ENCODE results near the gene CTSD. TPM values are rescaled to one million over a fixed set of nuclear protein-coding genes. Genes with fewer than 3 reads are reported as not detected.
A peak's percentile ranks its signal among the peaks of the same experiment; 100 is the strongest.

CTSD gene
- polyA plus RNA-seq, 4 donors, result 537 to 799 (median 556) TPM

DNA sequence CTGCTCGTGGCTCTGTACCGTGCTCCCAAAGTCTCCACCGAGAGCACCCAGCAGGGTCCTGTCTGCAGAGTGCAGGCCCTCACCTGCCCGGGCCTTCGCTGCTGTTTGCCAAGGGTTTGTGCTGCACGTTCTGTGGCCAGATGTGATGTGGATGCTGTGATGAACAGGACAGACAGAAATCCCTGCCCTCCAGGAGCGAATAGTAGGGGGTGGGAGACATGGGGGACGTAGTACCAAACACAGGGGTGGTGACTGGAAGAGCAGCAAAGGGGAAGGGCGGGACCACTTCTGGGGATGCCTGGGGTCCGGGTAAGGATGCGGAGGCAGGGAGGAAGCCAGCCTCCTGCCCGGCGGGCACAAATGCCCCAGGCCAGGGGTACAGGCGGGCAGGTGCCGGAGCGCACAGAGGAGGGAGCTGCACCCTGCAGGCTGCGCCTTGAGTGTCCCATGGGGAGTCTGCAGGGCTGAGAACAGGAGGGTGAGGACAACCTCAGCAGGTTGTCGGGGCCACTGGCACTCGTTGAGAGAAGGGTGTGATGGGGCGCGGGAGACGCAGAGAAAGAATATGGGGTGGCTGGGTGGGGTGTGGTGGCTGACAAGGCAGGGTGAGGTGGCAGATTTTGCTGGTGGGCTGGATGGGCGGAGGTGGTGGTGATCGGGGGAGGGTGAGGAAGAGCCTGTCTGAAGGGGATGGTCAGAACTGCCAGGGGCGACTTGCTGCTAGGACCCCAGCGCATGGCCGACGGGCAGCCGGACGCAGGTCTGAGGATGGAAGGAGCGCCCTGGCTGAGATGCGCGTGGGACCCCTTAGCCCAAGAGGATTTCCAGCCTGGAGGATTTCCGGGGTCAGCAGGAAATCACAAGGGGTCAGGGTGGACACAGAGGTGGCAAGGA lies 16.3 kb upstream of the CTSD start:
- DNase-seq (no peak), FAIRE-seq (no peak)
- Histone ChIP-seq H3K27me3 (ENCODE audit: control insufficient read depth in 3 of 3, insufficient read depth in 3 of 3, low read length in 3 of 3) (peaks cover 0 to 3% (median 0%) of the 10 kb centered on the region in 3 donors), H3K9me3 (ENCODE audit: control insufficient read depth in 2 of 2, insufficient read depth in 1 of 2, low read depth in 1 of 2, low read length in 1 of 2) (peaks cover 0 to 10% of the 10 kb centered on the region in 2 donors), H3K36me3 (ENCODE audit: control insufficient read depth in 3 of 3, insufficient read depth in 2 of 3, low read depth in 1 of 3, low read length in 3 of 3) (no peaks in the 10 kb centered on the region), H3K4me1 (ENCODE audit: control insufficient read depth in 3 of 3, insufficient read depth in 2 of 3, low read depth in 1 of 3, low read length in 2 of 3) (no peaks in the 10 kb centered on the region), H3K4me3 (ENCODE audit: low read depth in 1 of 3, low read length in 3 of 3) (no peak overlapping the region), H3K27ac (ENCODE audit: low read depth in 1 of 3, low read length in 2 of 3) (no peak overlapping the region)
- 84 to 87% (median 86%) methylated on average over 32 to 34 of the region's 34 CpGs for WGBS, 3 donors

GRCh38 chr11:1779034-1779805 lies 15.5 kb upstream of the CTSD start:
- Histone ChIP-seq H3K27ac (ENCODE audit: low read depth in 1 of 3, low read length in 2 of 3) (no peak overlapping the region), H3K4me1 (ENCODE audit: control insufficient read depth in 3 of 3, insufficient read depth in 2 of 3, low read depth in 1 of 3, low read length in 2 of 3) (no peaks in the 10 kb centered on the region), H3K4me3 (ENCODE audit: low read depth in 1 of 3, low read length in 3 of 3) (no peak overlapping the region), H3K36me3 (ENCODE audit: control insufficient read depth in 3 of 3, insufficient read depth in 2 of 3, low read depth in 1 of 3, low read length in 3 of 3) (no peaks in the 10 kb centered on the region), H3K27me3 (ENCODE audit: control insufficient read depth in 3 of 3, insufficient read depth in 3 of 3, low read length in 3 of 3) (peaks cover 0 to 3% (median 0%) of the 10 kb centered on the region in 3 donors), H3K9me3 (ENCODE audit: control insufficient read depth in 2 of 2, insufficient read depth in 1 of 2, low read depth in 1 of 2, low read length in 1 of 2) (peaks cover 0 to 16% of the 10 kb centered on the region in 2 donors)
- WGBS, 3 donors, result 55 to 80% (median 64%) methylated on average over 17 of the region's 17 CpGs
- no peak for DNase-seq
- no peak for FAIRE-seq

GRCh38 chr11:1778141-1778911 lies 14.6 kb upstream of the CTSD start:
- WGBS, 3 donors, result 39 to 68% (median 57%) methylated on average over 12 to 14 of the region's 14 CpGs

GRCh38 chr11:1777737-1778136 lies 14.0 kb upstream of the CTSD start:
- peaks cover 1 to 6% (median 1%) of the 10 kb centered on the region in 3 donors for H3K4me1 ChIP-seq (ENCODE audit: control insufficient read depth in 3 of 3, insufficient read depth in 2 of 3, low read depth in 1 of 3, low read length in 2 of 3)
- H3K27me3 ChIP-seq (ENCODE audit: control insufficient read depth in 3 of 3, insufficient read depth in 3 of 3, low read length in 3 of 3), result no peaks in the 10 kb centered on the region
- WGBS, 3 donors, result 68 to 91% (median 80%) methylated on average over 2 of the region's 2 CpGs
- peaks cover 0 to 16% of the 10 kb centered on the region in 2 donors for H3K9me3 ChIP-seq (ENCODE audit: control insufficient read depth in 2 of 2, insufficient read depth in 1 of 2, low read depth in 1 of 2, low read length in 1 of 2)
- no peak for DNase-seq
- no peak for FAIRE-seq
- H3K27ac ChIP-seq (ENCODE audit: low read depth in 1 of 3, low read length in 2 of 3), result no peak overlapping the region
- H3K36me3 ChIP-seq (ENCODE audit: control insufficient read depth in 3 of 3, insufficient read depth in 2 of 3, low read depth in 1 of 3, low read length in 3 of 3), result no peaks in the 10 kb centered on the region
- no peak overlapping the region for H3K4me3 ChIP-seq (ENCODE audit: low read depth in 1 of 3, low read length in 3 of 3)

More at GRCh38 chr11:1778141-1778911, 14.6 kb upstream of the CTSD start:
- H3K4me3 ChIP-seq (ENCODE audit: low read depth in 1 of 3, low read length in 3 of 3), result no peak overlapping the region
- H3K4me1 ChIP-seq (ENCODE audit: control insufficient read depth in 3 of 3, insufficient read depth in 2 of 3, low read depth in 1 of 3, low read length in 2 of 3), result peaks cover 0 to under 1% (median 0%) of the 10 kb centered on the region in 3 donors
- peaks cover 0 to under 1% (median 0%) of the 10 kb centered on the region in 3 donors for H3K27me3 ChIP-seq (ENCODE audit: control insufficient read depth in 3 of 3, insufficient read depth in 3 of 3, low read length in 3 of 3)
- peak in 1 of 2 donors; percentile 34 for DNase-seq
- peaks cover 0 to 16% of the 10 kb centered on the region in 2 donors for H3K9me3 ChIP-seq (ENCODE audit: control insufficient read depth in 2 of 2, insufficient read depth in 1 of 2, low read depth in 1 of 2, low read length in 1 of 2)
- no peak overlapping the region for H3K27ac ChIP-seq (ENCODE audit: low read depth in 1 of 3, low read length in 2 of 3)
- no peaks in the 10 kb centered on the region for H3K36me3 ChIP-seq (ENCODE audit: control insufficient read depth in 3 of 3, insufficient read depth in 2 of 3, low read depth in 1 of 3, low read length in 3 of 3)
- FAIRE-seq, result no peak

GRCh38 chr11:1776944-1777715 lies 13.4 kb upstream of the CTSD start:
- Histone ChIP-seq H3K36me3 (ENCODE audit: control insufficient read depth in 3 of 3, insufficient read depth in 2 of 3, low read depth in 1 of 3, low read length in 3 of 3) (no peaks in the 10 kb centered on the region), H3K4me3 (ENCODE audit: low read depth in 1 of 3, low read length in 3 of 3) (no peak overlapping the region), H3K27me3 (ENCODE audit: control insufficient read depth in 3 of 3, insufficient read depth in 3 of 3, low read length in 3 of 3) (peaks cover 0 to 3% (median 0%) of the 10 kb centered on the region in 3 donors), H3K4me1 (ENCODE audit: control insufficient read depth in 3 of 3, insufficient read depth in 2 of 3, low read depth in 1 of 3, low read length in 2 of 3) (peaks cover 3 to 7% (median 6%) of the 10 kb centered on the region in 3 donors), H3K27ac (ENCODE audit: low read depth in 1 of 3, low read length in 2 of 3) (no peak overlapping the region), H3K9me3 (ENCODE audit: control insufficient read depth in 2 of 2, insufficient read depth in 1 of 2, low read depth in 1 of 2, low read length in 1 of 2) (peaks cover 0 to 16% of the 10 kb centered on the region in 2 donors)
- DNase-seq (no peak), FAIRE-seq (no peak)
- 82 to 85% (median 85%) methylated on average over 5 of the region's 5 CpGs for WGBS, 3 donors

- DNase-seq, result no peak
- peaks cover 0 to 5% (median 0%) of the 10 kb centered on the region in 3 donors for H3K27me3 ChIP-seq (ENCODE audit: control insufficient read depth in 3 of 3, insufficient read depth in 3 of 3, low read length in 3 of 3)
Measured at GRCh38 chr11:1776331-1776851, 12.7 kb upstream of the CTSD start.

GRCh38 chr11:1774886-1775285 lies 11.2 kb upstream of the CTSD start:
- no peak for FAIRE-seq
- 79 to 81% (median 80%) methylated on average over 12 of the region's 12 CpGs for WGBS, 3 donors
- DNase-seq, result no peak

More at GRCh38 chr11:1776331-1776851, 12.7 kb upstream of the CTSD start:
- no peak overlapping the region for H3K4me3 ChIP-seq (ENCODE audit: low read depth in 1 of 3, low read length in 3 of 3)
- peaks cover 0 to 16% of the 10 kb centered on the region in 2 donors for H3K9me3 ChIP-seq (ENCODE audit: control insufficient read depth in 2 of 2, insufficient read depth in 1 of 2, low read depth in 1 of 2, low read length in 1 of 2)
- H3K27ac ChIP-seq (ENCODE audit: low read depth in 1 of 3, low read length in 2 of 3), result no peak overlapping the region
- FAIRE-seq, result no peak
- WGBS, 3 donors, result 80 to 86% (median 83%) methylated on average over 9 to 11 of the region's 11 CpGs
- peaks cover 3 to 8% (median 6%) of the 10 kb centered on the region in 3 donors for H3K4me1 ChIP-seq (ENCODE audit: control insufficient read depth in 3 of 3, insufficient read depth in 2 of 3, low read depth in 1 of 3, low read length in 2 of 3)
- H3K36me3 ChIP-seq (ENCODE audit: control insufficient read depth in 3 of 3, insufficient read depth in 2 of 3, low read depth in 1 of 3, low read length in 3 of 3), result no peaks in the 10 kb centered on the region

More at GRCh38 chr11:1774886-1775285, 11.2 kb upstream of the CTSD start:
- Histone ChIP-seq H3K4me3 (ENCODE audit: low read depth in 1 of 3, low read length in 3 of 3) (no peak overlapping the region), H3K27ac (ENCODE audit: low read depth in 1 of 3, low read length in 2 of 3) (no peak overlapping the region), H3K36me3 (ENCODE audit: control insufficient read depth in 3 of 3, insufficient read depth in 2 of 3, low read depth in 1 of 3, low read length in 3 of 3) (no peaks in the 10 kb centered on the region), H3K9me3 (ENCODE audit: control insufficient read depth in 2 of 2, insufficient read depth in 1 of 2, low read depth in 1 of 2, low read length in 1 of 2) (peaks cover 0 to 16% of the 10 kb centered on the region in 2 donors), H3K27me3 (ENCODE audit: control insufficient read depth in 3 of 3, insufficient read depth in 3 of 3, low read length in 3 of 3) (peaks cover 0 to 5% (median 0%) of the 10 kb centered on the region in 3 donors), H3K4me1 (ENCODE audit: control insufficient read depth in 3 of 3, insufficient read depth in 2 of 3, low read depth in 1 of 3, low read length in 2 of 3) (peaks cover 3 to 8% (median 7%) of the 10 kb centered on the region in 3 donors)
